H9 (cell line): Measurements from ENCODE around the gene DUOX1. TPM values are rescaled to one million over a fixed set of nuclear protein-coding genes. Genes with fewer than 3 reads are reported as not detected.

Experiments
- DNase-seq: peaks from one replicate; pipeline ENCODE4 v3.0.0-alpha.2; 2017
- H2AFZ ChIP-seq: one replicate; pipeline ENCODE4 v1.6.1; 2013; ENCODE audit warnings: mild to moderate bottlenecking, low read length, control low read depth, moderate library complexity
- H2AK5ac ChIP-seq: 2 replicates; pipeline ENCODE4 v1.6.1; 2013; ENCODE audit warnings: low read length, control low read depth, mixed read lengths; ENCODE audit not compliant: insufficient read length
- H2BK120ac ChIP-seq: one replicate; pipeline ENCODE4 v1.6.1; 2013; ENCODE audit warnings: low read depth, mild to moderate bottlenecking, low read length, control low read depth, inconsistent platforms; ENCODE audit not compliant: poor library complexity, severe bottlenecking
- H2BK12ac ChIP-seq: 2 replicates; pipeline ENCODE4 v1.6.1; 2013; ENCODE audit warnings: low read length, control low read depth, mixed read lengths, low read depth; ENCODE audit not compliant: insufficient read length
- H2BK15ac ChIP-seq: 2 replicates; pipeline ENCODE4 v1.6.1; 2013; ENCODE audit warnings: low read depth, low read length, control low read depth
- H2BK20ac ChIP-seq: one replicate; pipeline ENCODE4 v1.6.1; 2013; ENCODE audit warnings: low read depth, mild to moderate bottlenecking, low read length, control low read depth, inconsistent platforms; ENCODE audit not compliant: poor library complexity, severe bottlenecking
- H2BK5ac ChIP-seq: 2 replicates; pipeline ENCODE4 v1.6.1; 2013; ENCODE audit warnings: low read length, control low read depth, mixed read lengths; ENCODE audit not compliant: insufficient read length
- H3K14ac ChIP-seq: 2 replicates; pipeline ENCODE4 v1.6.1; 2013; ENCODE audit warnings: low read length, control low read depth; ENCODE audit not compliant: insufficient read depth
- H3K18ac ChIP-seq: 2 replicates; pipeline ENCODE4 v1.6.1; 2013; ENCODE audit warnings: low read depth, mild to moderate bottlenecking, mixed read lengths, low read length, control low read depth; ENCODE audit not compliant: insufficient read length
- H3K23ac ChIP-seq: 2 replicates; pipeline ENCODE4 v1.6.1; 2013; ENCODE audit warnings: low read length, control low read depth, mixed read lengths, low read depth; ENCODE audit not compliant: insufficient read length
- H3K23me2 ChIP-seq: 2 replicates; pipeline ENCODE4 v1.6.1; 2013; ENCODE audit warnings: low read depth, mild to moderate bottlenecking, mixed read lengths, low read length, control low read depth; ENCODE audit not compliant: insufficient read length, poor library complexity, severe bottlenecking
- H3K27ac ChIP-seq: 2 replicates; pipeline ENCODE4 v1.5.1; 2013; ENCODE audit warnings: low read length, control low read depth, mixed read lengths, low read depth; ENCODE audit not compliant: insufficient read length
- H3K27me3 ChIP-seq: 2 replicates; pipeline ENCODE4 v1.6.1; 2013; ENCODE audit warnings: low read length, control low read depth, inconsistent platforms; ENCODE audit not compliant: insufficient read depth
- H3K4ac ChIP-seq: 2 replicates; pipeline ENCODE4 v1.6.1; 2013; ENCODE audit warnings: low read depth, mild to moderate bottlenecking, control low read depth, inconsistent platforms, low read length, moderate library complexity
- H3K4me1 ChIP-seq: 2 replicates; pipeline ENCODE4 v1.6.1; 2013; ENCODE audit warnings: low read length, control low read depth, inconsistent platforms; ENCODE audit not compliant: insufficient read depth
- H3K4me2 ChIP-seq: 2 replicates; pipeline ENCODE4 v1.6.1; 2013; ENCODE audit warnings: low read length, control low read depth, mixed read lengths; ENCODE audit not compliant: insufficient read length, insufficient read depth
- H3K56ac ChIP-seq: 2 replicates; pipeline ENCODE4 v1.6.1; 2013; ENCODE audit warnings: low read depth, mild to moderate bottlenecking, mixed read lengths, low read length, control low read depth; ENCODE audit not compliant: insufficient read length
- H3K79me1 ChIP-seq: 2 replicates; pipeline ENCODE4 v1.6.1; 2013; ENCODE audit warnings: low read depth, mild to moderate bottlenecking, moderate library complexity, low read length, control low read depth, inconsistent platforms; ENCODE audit not compliant: insufficient read depth, poor library complexity, severe bottlenecking
- H3K79me2 ChIP-seq: 2 replicates; pipeline ENCODE4 v1.6.1; 2013; ENCODE audit warnings: low read length, control low read depth, inconsistent platforms; ENCODE audit not compliant: insufficient read depth
- H3K9ac ChIP-seq: 2 replicates; pipeline ENCODE4 v1.6.1; 2013; ENCODE audit warnings: low read length, control low read depth, mixed read lengths; ENCODE audit not compliant: insufficient read length; ENCODE audit errors: extremely low read depth
- H3K9me3 ChIP-seq: one replicate; pipeline ENCODE4 v1.6.1; 2013; ENCODE audit warnings: low read depth, low read length, inconsistent platforms; ENCODE audit not compliant: control insufficient read depth
- H3T11ph ChIP-seq: one replicate; pipeline ENCODE4 v1.6.1; 2013; ENCODE audit warnings: mild to moderate bottlenecking, low read length, control low read depth, inconsistent platforms
- H4K20me1 ChIP-seq: one replicate; pipeline ENCODE4 v1.6.1; 2013; ENCODE audit not compliant: control insufficient read depth, insufficient read length, insufficient read depth
- H4K5ac ChIP-seq: 2 replicates; pipeline ENCODE4 v1.6.1; 2013; ENCODE audit warnings: low read depth, mild to moderate bottlenecking, mixed read lengths, low read length, control low read depth; ENCODE audit not compliant: insufficient read length
- H4K8ac ChIP-seq: replicated peaks from 2 replicates; pipeline ENCODE4 v1.6.1; 2013; ENCODE audit warnings: low read length, control low read depth, mixed read lengths, low read depth; ENCODE audit not compliant: insufficient read length
- H4K91ac ChIP-seq: 2 replicates; pipeline ENCODE4 v1.6.1; 2013; ENCODE audit warnings: low read depth, mild to moderate bottlenecking, moderate library complexity, mixed read lengths, low read length, control low read depth; ENCODE audit not compliant: insufficient read length
- H3K27ac Mint-ChIP-seq, 3 experiments: 2 replicates in 2 of 3; 3 replicates in 1 of 3; pipeline ENCODE4 v1.8.0; 2020 to 2021; ENCODE audit warnings: mixed read lengths in 3 of 3, mild to moderate bottlenecking in 1 of 3, moderate library complexity in 1 of 3
- H3K27me3 Mint-ChIP-seq: 2 replicates; pipeline ENCODE4 v1.8.0; 2021; ENCODE audit warnings: low read depth, mild to moderate bottlenecking, moderate library complexity, mixed read lengths
- H3K36me3 Mint-ChIP-seq, 3 experiments: 2 replicates in 2 of 3; 3 replicates in 1 of 3; pipeline ENCODE4 v1.8.0; 2020 to 2021; ENCODE audit warnings: low read depth in 3 of 3, mixed read lengths in 3 of 3; ENCODE audit not compliant: insufficient read depth in 1 of 3
- H3K4me1 Mint-ChIP-seq, 2 experiments: 2 replicates each; pipeline ENCODE4 v1.8.0; 2020; ENCODE audit warnings: mixed read lengths in 2 of 2
- H3K4me3 Mint-ChIP-seq, 2 experiments: 2 replicates in 1 of 2; 3 replicates in 1 of 2; pipeline ENCODE4 v1.8.0; 2020 to 2021; ENCODE audit warnings: mild to moderate bottlenecking in 2 of 2, mixed read lengths in 2 of 2, moderate library complexity in 1 of 2
- H3K9me3 Mint-ChIP-seq, 2 experiments: 2 replicates in 1 of 2; 3 replicates in 1 of 2; pipeline ENCODE4 v1.8.0; 2020; ENCODE audit warnings: mild to moderate bottlenecking in 2 of 2, mixed read lengths in 2 of 2, moderate library complexity in 1 of 2
- CTCF ChIP-seq: fragments of 200-600 bp; sonication (generic); conservative IDR thresholded peaks from 3 replicates; pipeline ENCODE4 v1.8.0; 2021; ENCODE audit warnings: antibody characterized with exemption, mild to moderate bottlenecking
- WGBS: extraction: QIAGEN DNeasy Blood & Tissue Kit; methylation state at CpG from one replicate; pipeline ENCODE4 v1.1.7; 2013; ENCODE audit warnings: missing lambda C conversion rate, low lambda C conversion rate, mixed read lengths; ENCODE audit not compliant: insufficient read length; ENCODE audit errors: extremely low coverage; 5-methylcytosine and 5-hydroxymethylcytosine counted together
- total RNA-seq: library from RNA; stranded (reverse); gene quantifications from 2 replicates; pipeline ENCODE4 v1.2.1, GENCODE V29; 2021

DUOX1 gene
- total RNA-seq, 1 experiment from 2014 or later: 2.6 TPM

GRCh38 chr15:45184562-45185041 is 54.8 kb downstream of the DUOX1 start:
- TF ChIP-seq CTCF: no peak
- H3K4me2 ChIP-seq: no peak overlapping the region
- no peak overlapping the region for H3K18ac ChIP-seq
- H2BK5ac ChIP-seq: no peak overlapping the region
- no peak overlapping the region for H2BK12ac ChIP-seq
- H3K23me2 ChIP-seq: peaks cover 5% of the 10 kb centered on the region
- no peaks in the 10 kb centered on the region for H3K9me3 ChIP-seq
- peaks cover 3% of the 10 kb centered on the region; the same call in 1 of the 2 replicates for H3K79me2 ChIP-seq
- no peak overlapping the region for H4K5ac ChIP-seq
- WGBS: no CpG with 5 or more reads among the region's 9 CpGs
- H3K4me1 Mint-ChIP-seq: peaks cover 61 to 62% of the 10 kb centered on the region in 2 experiments
- peaks cover 5 to 11% (median 5%) of the 10 kb centered on the region in 3 experiments; a peak in 3 of 7 replicates for H3K36me3 Mint-ChIP-seq
- H3T11ph ChIP-seq: no peak overlapping the region
- no peak overlapping the region for H4K91ac ChIP-seq
- peaks cover 22% of the 10 kb centered on the region for H3K27me3 Mint-ChIP-seq
- DNase-seq: no peak
- H4K20me1 ChIP-seq: no peaks in the 10 kb centered on the region
- H3K4me1 ChIP-seq: peaks cover 21% of the 10 kb centered on the region
- H4K8ac ChIP-seq: no peak overlapping the region
- H3K4me3 Mint-ChIP-seq: peak overlapping the region in 1 of 2 experiments; percentile 70; a peak in 2 of 5 replicates
- H3K27me3 ChIP-seq: peaks cover 6% of the 10 kb centered on the region; the same call in 1 of the 2 replicates
- H2AFZ ChIP-seq: no peak overlapping the region
- no peak overlapping the region for H3K56ac ChIP-seq
- H2AK5ac ChIP-seq: no peak overlapping the region
- H2BK20ac ChIP-seq: no peak overlapping the region
- no peaks in the 10 kb centered on the region; a peak in 2 of 5 replicates for H3K9me3 Mint-ChIP-seq
- H3K79me1 ChIP-seq: peaks cover 13% of the 10 kb centered on the region
- H3K4ac ChIP-seq: no peak overlapping the region; the same call in 1 of the 2 replicates
- no peak overlapping the region for H3K14ac ChIP-seq
- H2BK15ac ChIP-seq: no peak overlapping the region
- H2BK120ac ChIP-seq: no peak overlapping the region
- H3K9ac ChIP-seq: no peak overlapping the region
- no peak overlapping the region for H3K27ac ChIP-seq
- H3K23ac ChIP-seq: no peak overlapping the region
- H3K27ac Mint-ChIP-seq: peak overlapping the region in 1 of 3 experiments; percentile 80; a peak in 1 of 7 replicates
